Fibroblast of the aortic adventitia (primary cell): ENCODE data around the gene YPEL3. TPM values are rescaled to one million over a fixed set of nuclear protein-coding genes. Genes with fewer than 3 reads are reported as not detected.

Experiments
- DNase-seq: peaks from one replicate; pipeline ENCODE4 v3.0.0-alpha.2; 2010; ENCODE audit warnings: low read depth
- H3K4me3 ChIP-seq: 2 replicates; pipeline ENCODE4 v1.5.1; 2011; ENCODE audit warnings: low read depth, mild to moderate bottlenecking, control low read depth, low read length, moderate library complexity
- CTCF ChIP-seq: IDR thresholded peaks from 2 replicates; pipeline ENCODE4 v1.5.1; 2011; ENCODE audit warnings: mild to moderate bottlenecking, low read length, control low read depth, inconsistent platforms; ENCODE audit not compliant: insufficient read depth
- total RNA-seq: library from RNA; depleted of rRNA; stranded (reverse); fragments of >200 nt; gene quantifications from 2 replicates; pipeline ENCODE4 v1.2.3, GENCODE V29; 2012; ENCODE audit warnings: low replicate concordance

Gene YPEL3
- total RNA-seq, 1 donor = 19.8 TPM

DNA sequence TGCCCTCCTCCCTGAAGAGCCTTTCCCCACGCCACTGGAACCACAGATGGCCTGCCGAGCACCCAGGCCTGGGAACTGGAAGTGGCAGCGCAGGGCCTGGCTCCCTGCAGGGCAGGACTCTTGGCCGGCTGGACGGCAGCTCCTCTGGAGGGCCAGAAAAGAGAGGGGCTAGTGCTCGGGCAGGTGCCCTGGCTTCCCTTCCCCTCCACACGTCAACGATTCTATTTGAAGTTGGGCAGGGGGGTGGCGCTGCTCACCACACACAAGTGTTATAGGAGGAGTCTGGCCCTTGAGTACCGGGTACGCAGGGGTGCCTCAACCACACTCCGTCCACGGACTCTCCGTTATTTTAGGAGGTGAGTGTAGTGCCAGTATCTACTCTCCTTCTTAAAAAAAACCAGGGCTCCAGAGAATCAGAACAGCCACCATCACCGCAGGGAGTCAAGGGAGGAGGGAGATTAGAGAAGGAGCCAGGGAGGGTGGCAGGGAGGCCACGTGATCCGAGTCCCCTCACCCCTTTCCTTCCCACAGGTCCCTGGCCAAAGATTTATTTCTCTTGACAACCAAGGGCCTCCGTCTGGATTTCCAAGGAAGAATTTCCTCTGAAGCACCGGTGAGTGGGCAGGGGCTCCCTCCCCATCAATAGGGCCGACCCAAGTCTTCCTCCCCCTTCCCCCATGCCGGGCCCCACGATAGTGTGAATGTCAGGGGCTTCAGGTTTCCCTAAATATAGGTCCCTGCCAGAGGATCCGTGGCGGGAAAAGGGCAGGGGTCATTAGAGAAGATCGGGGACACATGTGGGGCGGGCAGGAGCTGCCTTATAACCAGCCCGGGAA, 31.9 kb downstream of the YPEL3 start:
- DNase-seq = peak; percentile 56
- H3K4me3 ChIP-seq = peak overlapping the region; percentile 77
- peak; percentile 18 for TF ChIP-seq CTCF

DNA sequence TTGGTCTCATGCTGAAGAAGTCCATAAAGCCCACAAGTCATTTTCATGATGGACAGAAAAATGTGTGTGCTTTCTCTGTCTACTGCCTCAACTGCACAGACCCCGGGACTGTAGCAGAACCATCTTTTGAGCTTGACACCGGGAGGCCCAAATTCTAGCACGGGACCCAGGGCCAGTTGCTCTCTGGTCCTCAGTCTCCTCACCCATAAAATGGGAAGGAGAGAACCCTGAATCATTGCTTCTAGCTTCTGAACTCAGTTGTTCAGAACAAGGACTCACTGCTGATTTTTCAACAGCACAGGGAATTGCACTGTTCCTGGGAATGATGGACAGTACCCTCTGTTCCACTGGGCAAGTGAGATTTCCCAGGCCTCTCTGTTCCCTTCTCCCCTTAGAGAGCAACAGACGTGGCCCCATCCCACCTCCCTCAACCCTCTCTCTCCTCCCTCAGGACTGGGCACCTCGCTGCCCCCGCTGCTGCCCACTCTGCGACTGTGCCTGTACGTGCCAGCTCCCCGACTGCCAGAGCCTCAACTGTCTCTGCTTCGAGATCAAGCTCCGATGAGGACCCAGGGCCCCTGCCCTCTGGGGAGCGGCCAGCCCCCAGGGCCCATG, 32.6 kb downstream of the YPEL3 start:
- DNase-seq = no peak
- peak overlapping the region; percentile 77 for H3K4me3 ChIP-seq
- TF ChIP-seq CTCF = no peak

DNA sequence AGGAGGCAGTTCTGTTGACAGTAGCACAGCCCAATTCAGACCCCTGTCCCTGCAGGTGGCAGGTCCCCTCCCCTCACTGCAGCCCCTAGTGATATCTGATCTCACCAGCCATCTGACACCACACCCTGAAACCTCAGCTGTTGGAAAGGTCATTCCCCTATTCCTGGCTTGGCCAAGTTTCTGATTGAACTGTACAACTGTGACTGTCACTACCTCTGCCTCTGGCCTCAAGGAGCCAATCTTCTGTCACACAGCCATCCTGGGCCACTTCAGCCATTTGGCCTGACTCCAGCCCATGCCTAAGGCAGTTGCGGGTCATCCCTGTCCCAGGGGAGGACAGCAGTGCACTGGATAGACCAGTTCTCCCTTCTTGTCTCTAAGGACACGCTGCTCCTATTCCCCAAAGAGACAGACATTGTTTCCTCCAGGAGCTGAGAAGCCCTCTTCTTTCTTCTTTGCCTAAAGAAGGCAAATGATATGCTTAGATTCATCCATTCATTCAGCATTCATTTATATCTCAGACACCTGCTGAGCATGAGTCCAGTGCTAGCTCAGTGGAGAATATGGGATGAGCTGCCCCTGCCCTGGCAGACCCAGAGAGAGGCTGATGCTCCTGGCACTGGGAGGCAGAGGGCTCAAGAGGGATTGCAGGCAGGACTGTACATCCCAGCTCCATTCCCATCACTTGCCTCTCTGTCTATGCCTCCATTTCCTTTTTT, 35.0 kb downstream of the YPEL3 start:
- no peak overlapping the region for H3K4me3 ChIP-seq
- no peak for DNase-seq
- TF ChIP-seq CTCF = no peak

GRCh38 chr16:30060346-30060745, 35.7 kb downstream of the YPEL3 start:
- H3K4me3 ChIP-seq = no peak overlapping the region
- DNase-seq = no peak
- no peak for TF ChIP-seq CTCF

DNA sequence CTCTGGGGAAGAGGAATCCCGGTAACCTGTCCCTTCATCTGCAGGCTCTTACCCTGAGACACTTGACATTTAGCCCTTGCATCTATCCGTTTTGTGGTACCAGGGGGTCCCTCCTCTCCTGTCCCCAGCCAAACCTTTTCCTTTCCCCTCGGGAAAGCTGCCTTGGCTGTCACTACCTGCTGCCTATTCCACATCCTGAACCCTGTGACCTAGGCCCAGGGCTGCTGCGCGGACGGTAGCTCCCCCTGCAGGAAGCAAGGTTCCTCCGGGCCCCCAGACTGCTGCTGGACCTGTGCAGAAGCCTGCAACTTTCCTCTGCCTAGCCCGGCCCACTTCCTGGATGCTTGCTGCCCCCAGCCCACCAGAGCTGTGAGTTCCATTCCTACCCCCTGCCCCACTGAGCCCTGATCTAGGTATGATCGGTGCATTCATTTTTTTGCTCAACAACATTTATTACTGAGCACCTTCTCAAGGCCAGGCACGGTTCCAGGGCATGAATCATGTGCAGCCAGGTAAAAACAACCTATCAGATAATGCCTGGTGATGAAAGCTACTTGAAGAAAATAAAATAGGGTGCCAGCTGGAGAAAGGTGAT, 41.0 kb downstream of the YPEL3 start:
- H3K4me3 ChIP-seq = no peak overlapping the region
- peak; percentile 53 for TF ChIP-seq CTCF
- DNase-seq = no peak

- no peak for TF ChIP-seq CTCF
- no peak for DNase-seq
- H3K4me3 ChIP-seq = peak overlapping the region; percentile 1
Measured at GRCh38 chr16:30054451-30054850, 41.6 kb downstream of the YPEL3 start.
